HL-60 (cell line): ENCODE data around the gene RPS19.

Experiments
- POLR2AphosphoS5 ChIP-seq: IDR thresholded peaks from 2 replicates; pipeline ENCODE4 v1.6.1; 2012; ENCODE audit warnings: low read depth
- TF ChIP-seq, protein P1 (sequence below): IDR thresholded peaks from one replicate; pipeline ENCODE4 v1.5.1; 2011; ENCODE audit warnings: low read length, control low read depth, inconsistent platforms; ENCODE audit not compliant: insufficient read depth
- TF ChIP-seq, protein P2 (sequence below): IDR thresholded peaks from 2 replicates; pipeline ENCODE4 v1.6.1; 2012; ENCODE audit warnings: low read depth; ENCODE audit not compliant: insufficient replicate concordance

- no peak for TF ChIP-seq POLR2AphosphoS5
- TF ChIP-seq, protein P1, sequence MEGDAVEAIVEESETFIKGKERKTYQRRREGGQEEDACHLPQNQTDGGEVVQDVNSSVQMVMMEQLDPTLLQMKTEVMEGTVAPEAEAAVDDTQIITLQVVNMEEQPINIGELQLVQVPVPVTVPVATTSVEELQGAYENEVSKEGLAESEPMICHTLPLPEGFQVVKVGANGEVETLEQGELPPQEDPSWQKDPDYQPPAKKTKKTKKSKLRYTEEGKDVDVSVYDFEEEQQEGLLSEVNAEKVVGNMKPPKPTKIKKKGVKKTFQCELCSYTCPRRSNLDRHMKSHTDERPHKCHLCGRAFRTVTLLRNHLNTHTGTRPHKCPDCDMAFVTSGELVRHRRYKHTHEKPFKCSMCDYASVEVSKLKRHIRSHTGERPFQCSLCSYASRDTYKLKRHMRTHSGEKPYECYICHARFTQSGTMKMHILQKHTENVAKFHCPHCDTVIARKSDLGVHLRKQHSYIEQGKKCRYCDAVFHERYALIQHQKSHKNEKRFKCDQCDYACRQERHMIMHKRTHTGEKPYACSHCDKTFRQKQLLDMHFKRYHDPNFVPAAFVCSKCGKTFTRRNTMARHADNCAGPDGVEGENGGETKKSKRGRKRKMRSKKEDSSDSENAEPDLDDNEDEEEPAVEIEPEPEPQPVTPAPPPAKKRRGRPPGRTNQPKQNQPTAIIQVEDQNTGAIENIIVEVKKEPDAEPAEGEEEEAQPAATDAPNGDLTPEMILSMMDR, result no peak
- TF ChIP-seq, protein P2, sequence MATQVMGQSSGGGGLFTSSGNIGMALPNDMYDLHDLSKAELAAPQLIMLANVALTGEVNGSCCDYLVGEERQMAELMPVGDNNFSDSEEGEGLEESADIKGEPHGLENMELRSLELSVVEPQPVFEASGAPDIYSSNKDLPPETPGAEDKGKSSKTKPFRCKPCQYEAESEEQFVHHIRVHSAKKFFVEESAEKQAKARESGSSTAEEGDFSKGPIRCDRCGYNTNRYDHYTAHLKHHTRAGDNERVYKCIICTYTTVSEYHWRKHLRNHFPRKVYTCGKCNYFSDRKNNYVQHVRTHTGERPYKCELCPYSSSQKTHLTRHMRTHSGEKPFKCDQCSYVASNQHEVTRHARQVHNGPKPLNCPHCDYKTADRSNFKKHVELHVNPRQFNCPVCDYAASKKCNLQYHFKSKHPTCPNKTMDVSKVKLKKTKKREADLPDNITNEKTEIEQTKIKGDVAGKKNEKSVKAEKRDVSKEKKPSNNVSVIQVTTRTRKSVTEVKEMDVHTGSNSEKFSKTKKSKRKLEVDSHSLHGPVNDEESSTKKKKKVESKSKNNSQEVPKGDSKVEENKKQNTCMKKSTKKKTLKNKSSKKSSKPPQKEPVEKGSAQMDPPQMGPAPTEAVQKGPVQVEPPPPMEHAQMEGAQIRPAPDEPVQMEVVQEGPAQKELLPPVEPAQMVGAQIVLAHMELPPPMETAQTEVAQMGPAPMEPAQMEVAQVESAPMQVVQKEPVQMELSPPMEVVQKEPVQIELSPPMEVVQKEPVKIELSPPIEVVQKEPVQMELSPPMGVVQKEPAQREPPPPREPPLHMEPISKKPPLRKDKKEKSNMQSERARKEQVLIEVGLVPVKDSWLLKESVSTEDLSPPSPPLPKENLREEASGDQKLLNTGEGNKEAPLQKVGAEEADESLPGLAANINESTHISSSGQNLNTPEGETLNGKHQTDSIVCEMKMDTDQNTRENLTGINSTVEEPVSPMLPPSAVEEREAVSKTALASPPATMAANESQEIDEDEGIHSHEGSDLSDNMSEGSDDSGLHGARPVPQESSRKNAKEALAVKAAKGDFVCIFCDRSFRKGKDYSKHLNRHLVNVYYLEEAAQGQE, result no peak
Observed at GRCh38 chr19:41847351-41848105, 12.5 kb upstream of the RPS19 start.
